GM19468 (cell line): ENCODE measurements around the gene KARS1.

ENCODE experiments used
- ATAC-seq: cut with Tn5 transposase; IDR thresholded peaks from one replicate; pipeline ENCODE4 v1.9.1; 2021; ENCODE audit warnings: mild to moderate bottlenecking, moderate library complexity, moderate number of reproducible peaks; ENCODE audit not compliant: unreplicated experiment; ENCODE audit errors: extremely low read depth

KARS1 gene

GRCh38 chr16:75590920-75591843 is 56.3 kb downstream of the KARS1 start:
- no peak for ATAC-seq

DNA sequence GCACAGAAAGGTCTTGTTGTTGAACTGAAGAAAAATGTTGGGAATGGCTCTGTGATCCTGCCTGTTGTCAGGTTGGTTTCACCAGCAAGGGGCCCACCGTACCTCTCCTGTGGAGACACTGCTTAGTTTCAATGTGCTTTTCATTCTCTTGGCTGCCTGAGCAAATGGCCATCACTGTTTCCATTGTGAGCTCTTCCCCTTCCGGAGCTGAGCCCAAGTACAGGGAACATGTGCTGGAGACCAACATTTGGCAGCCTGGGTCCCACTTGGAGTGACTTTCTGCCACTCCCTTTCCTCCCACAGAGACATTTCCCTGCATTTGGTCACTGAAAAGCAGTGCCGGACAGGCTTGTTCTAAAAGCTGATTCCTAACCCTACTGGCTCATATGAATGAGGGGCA is 58.2 kb downstream of the KARS1 start:
- ATAC-seq = no peak

GRCh38 chr16:75588716-75589115 is 58.7 kb downstream of the KARS1 start:
- no peak for ATAC-seq

DNA sequence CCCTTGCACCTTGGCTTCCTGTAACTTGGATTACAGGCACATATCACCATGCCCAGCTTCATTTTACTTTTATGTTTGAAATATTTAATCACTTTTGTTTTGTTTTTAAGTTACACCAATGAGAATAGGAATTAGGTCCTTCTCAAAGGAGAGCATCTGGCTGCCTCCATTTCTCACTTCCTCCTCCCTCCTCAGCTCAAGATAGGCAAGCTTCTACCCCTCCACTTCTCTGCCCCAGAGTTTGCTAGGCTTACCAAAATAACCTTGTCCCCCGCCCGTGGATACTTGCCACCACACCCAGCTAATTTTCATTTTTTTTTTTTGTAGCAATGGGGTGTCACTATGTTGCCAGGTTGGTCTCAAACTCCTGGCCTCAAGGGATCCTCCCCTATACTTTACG is 63.4 kb downstream of the KARS1 start:
- no peak for ATAC-seq

- no peak for ATAC-seq
Measured at GRCh38 chr16:75579281-75579834, 68.1 kb downstream of the KARS1 start.

DNA sequence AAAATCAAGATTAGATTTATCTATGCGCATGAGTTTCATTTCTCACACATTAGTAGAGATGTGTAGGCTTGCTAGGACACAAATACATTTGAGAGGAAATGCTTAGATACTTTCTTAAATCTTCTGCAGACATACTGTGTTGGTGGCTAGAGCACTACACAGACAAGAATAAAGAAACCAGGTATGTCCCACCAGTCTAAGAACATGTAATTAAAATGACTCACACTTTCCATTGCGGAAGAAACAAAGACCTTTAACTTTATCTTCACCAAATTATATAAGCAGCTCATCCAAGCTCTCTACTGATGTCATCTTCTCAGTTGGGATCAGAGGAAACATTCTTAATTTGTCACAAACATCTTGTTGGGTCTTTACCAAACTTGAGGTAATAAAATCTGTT is 68.7 kb downstream of the KARS1 start:
- no peak for ATAC-seq

GRCh38 chr16:75578212-75578611 is 69.3 kb downstream of the KARS1 start:
- no peak for ATAC-seq
